HUES48 (cell line): Measurements from ENCODE around the gene NACA2.
"Not testable (repeated sequence)": the region's sequence is repeated elsewhere in the genome, so short reads cannot be mapped to it uniquely, and the experiment has no call there.

Source experiments
- H3K27ac ChIP-seq: one replicate; pipeline ENCODE4 v1.7.0; 2013; ENCODE audit warnings: low read depth, low read length, inconsistent platforms
- H3K27me3 ChIP-seq: 2 replicates; pipeline ENCODE4 v1.6.1; 2013; ENCODE audit warnings: mild to moderate bottlenecking, low read length; ENCODE audit not compliant: control insufficient read depth, insufficient read depth
- H3K36me3 ChIP-seq: 2 replicates; pipeline ENCODE4 v1.6.1; 2013; ENCODE audit warnings: low read length; ENCODE audit not compliant: control insufficient read depth, insufficient read depth
- H3K4me1 ChIP-seq: 2 replicates; pipeline ENCODE4 v1.6.1; 2013; ENCODE audit warnings: mild to moderate bottlenecking, low read length; ENCODE audit not compliant: control insufficient read depth, insufficient read depth
- H3K4me3 ChIP-seq: 2 replicates; pipeline ENCODE4 v1.5.1; 2013; ENCODE audit warnings: mild to moderate bottlenecking, low read depth, low read length
- H3K9ac ChIP-seq: 2 replicates; pipeline ENCODE4 v1.6.1; 2013; ENCODE audit warnings: mild to moderate bottlenecking, low read depth, low read length, moderate library complexity
- H3K9me3 ChIP-seq: 2 replicates; pipeline ENCODE4 v1.6.1; 2013; ENCODE audit warnings: low read length; ENCODE audit not compliant: control insufficient read depth, insufficient read depth

NACA2 gene

GRCh38 chr17:61586622-61587021 is 4.4 kb downstream of the NACA2 start:
- not testable (repeated sequence) for H3K4me3 ChIP-seq, H3K9me3 ChIP-seq, H3K36me3 ChIP-seq, H3K27me3 ChIP-seq, H3K9ac ChIP-seq, H3K4me1 ChIP-seq, H3K27ac ChIP-seq

- H3K4me1 ChIP-seq = no peaks in the 10 kb centered on the region
- no peak overlapping the region for H3K4me3 ChIP-seq
- H3K9me3 ChIP-seq = no peaks in the 10 kb centered on the region
- no peaks in the 10 kb centered on the region for H3K36me3 ChIP-seq
- no peaks in the 10 kb centered on the region for H3K27me3 ChIP-seq
- no peak overlapping the region for H3K9ac ChIP-seq
- no peak overlapping the region for H3K27ac ChIP-seq
These were observed 4.9 kb downstream of the NACA2 start for GRCh38 chr17:61586031-61586566.

- H3K9ac ChIP-seq = no peak overlapping the region
- H3K9me3 ChIP-seq = no peaks in the 10 kb centered on the region
- no peaks in the 10 kb centered on the region for H3K36me3 ChIP-seq
- H3K27me3 ChIP-seq = no peaks in the 10 kb centered on the region
- no peak overlapping the region for H3K27ac ChIP-seq
- no peak overlapping the region for H3K4me3 ChIP-seq
- H3K4me1 ChIP-seq = no peaks in the 10 kb centered on the region
These were observed 6.2 kb downstream of the NACA2 start for GRCh38 chr17:61584866-61585265.

GRCh38 chr17:61584266-61584665 is 6.8 kb downstream of the NACA2 start:
- H3K4me1 ChIP-seq = no peaks in the 10 kb centered on the region
- H3K27ac ChIP-seq = no peak overlapping the region
- no peaks in the 10 kb centered on the region for H3K9me3 ChIP-seq
- H3K36me3 ChIP-seq = no peaks in the 10 kb centered on the region
- no peak overlapping the region for H3K9ac ChIP-seq
- no peaks in the 10 kb centered on the region for H3K27me3 ChIP-seq
- H3K4me3 ChIP-seq = no peak overlapping the region

GRCh38 chr17:61583660-61584264 is 7.3 kb downstream of the NACA2 start:
- no peak overlapping the region for H3K4me3 ChIP-seq
- H3K27me3 ChIP-seq = no peaks in the 10 kb centered on the region
- H3K36me3 ChIP-seq = no peaks in the 10 kb centered on the region
- H3K27ac ChIP-seq = no peak overlapping the region
- H3K9ac ChIP-seq = no peak overlapping the region
- H3K4me1 ChIP-seq = no peaks in the 10 kb centered on the region
- no peaks in the 10 kb centered on the region for H3K9me3 ChIP-seq

GRCh38 chr17:61583242-61583641 is 7.8 kb downstream of the NACA2 start:
- no peaks in the 10 kb centered on the region for H3K9me3 ChIP-seq
- H3K4me1 ChIP-seq = no peaks in the 10 kb centered on the region
- no peak overlapping the region for H3K27ac ChIP-seq
- no peak overlapping the region for H3K4me3 ChIP-seq
- no peak overlapping the region for H3K9ac ChIP-seq
- no peaks in the 10 kb centered on the region for H3K36me3 ChIP-seq
- no peaks in the 10 kb centered on the region for H3K27me3 ChIP-seq

GRCh38 chr17:61582593-61582992 is 8.4 kb downstream of the NACA2 start:
- no peak overlapping the region for H3K9ac ChIP-seq
- no peak overlapping the region for H3K4me3 ChIP-seq
- H3K36me3 ChIP-seq = no peaks in the 10 kb centered on the region
- no peaks in the 10 kb centered on the region for H3K9me3 ChIP-seq
- H3K27me3 ChIP-seq = no peaks in the 10 kb centered on the region
- no peak overlapping the region for H3K27ac ChIP-seq
- H3K4me1 ChIP-seq = no peaks in the 10 kb centered on the region

- Histone ChIP-seq H3K27me3 (no peaks in the 10 kb centered on the region), H3K36me3 (no peaks in the 10 kb centered on the region), H3K4me1 (no peaks in the 10 kb centered on the region), H3K9ac (no peak overlapping the region), H3K9me3 (no peaks in the 10 kb centered on the region), H3K4me3 (no peak overlapping the region), H3K27ac (no peak overlapping the region)
These were observed 9.2 kb downstream of the NACA2 start for GRCh38 chr17:61581611-61582349.

GRCh38 chr17:61580502-61580901 is 10.5 kb downstream of the NACA2 start:
- Histone ChIP-seq H3K4me1 (no peaks in the 10 kb centered on the region), H3K4me3 (no peak overlapping the region), H3K27me3 (no peaks in the 10 kb centered on the region), H3K9me3 (no peaks in the 10 kb centered on the region), H3K9ac (no peak overlapping the region), H3K27ac (no peak overlapping the region), H3K36me3 (no peaks in the 10 kb centered on the region)

GRCh38 chr17:61579961-61580360 is 11.1 kb downstream of the NACA2 start:
- no peaks in the 10 kb centered on the region for H3K9me3 ChIP-seq
- H3K36me3 ChIP-seq = no peaks in the 10 kb centered on the region
- H3K27me3 ChIP-seq = no peaks in the 10 kb centered on the region
- no peak overlapping the region for H3K27ac ChIP-seq
- H3K9ac ChIP-seq = no peak overlapping the region
- H3K4me1 ChIP-seq = no peaks in the 10 kb centered on the region
- no peak overlapping the region for H3K4me3 ChIP-seq

GRCh38 chr17:61579347-61579746 is 11.7 kb downstream of the NACA2 start:
- Histone ChIP-seq H3K9me3 (no peaks in the 10 kb centered on the region), H3K4me1 (no peaks in the 10 kb centered on the region), H3K4me3 (no peak overlapping the region), H3K36me3 (no peaks in the 10 kb centered on the region), H3K27ac (no peak overlapping the region), H3K27me3 (no peaks in the 10 kb centered on the region), H3K9ac (no peak overlapping the region)
